OCI-LY3 (cell line): ENCODE data around the gene ADIRF.

Experiments
- EZH2phosphoT487 ChIP-seq: fragments of 200-600 bp; shearing (Covaris generic); IDR thresholded peaks from 2 replicates; pipeline ENCODE4 v1.6.1; 2018; ENCODE audit warnings: antibody characterized with exemption, mixed run types, low read depth
- TF ChIP-seq, protein P1 (sequence below): fragments of 200-600, 300-600 bp; sonication (generic); IDR thresholded peaks from 2 replicates; pipeline ENCODE4 v1.5.1; 2014; ENCODE audit warnings: antibody characterized with exemption, low read length, low read depth

DNA sequence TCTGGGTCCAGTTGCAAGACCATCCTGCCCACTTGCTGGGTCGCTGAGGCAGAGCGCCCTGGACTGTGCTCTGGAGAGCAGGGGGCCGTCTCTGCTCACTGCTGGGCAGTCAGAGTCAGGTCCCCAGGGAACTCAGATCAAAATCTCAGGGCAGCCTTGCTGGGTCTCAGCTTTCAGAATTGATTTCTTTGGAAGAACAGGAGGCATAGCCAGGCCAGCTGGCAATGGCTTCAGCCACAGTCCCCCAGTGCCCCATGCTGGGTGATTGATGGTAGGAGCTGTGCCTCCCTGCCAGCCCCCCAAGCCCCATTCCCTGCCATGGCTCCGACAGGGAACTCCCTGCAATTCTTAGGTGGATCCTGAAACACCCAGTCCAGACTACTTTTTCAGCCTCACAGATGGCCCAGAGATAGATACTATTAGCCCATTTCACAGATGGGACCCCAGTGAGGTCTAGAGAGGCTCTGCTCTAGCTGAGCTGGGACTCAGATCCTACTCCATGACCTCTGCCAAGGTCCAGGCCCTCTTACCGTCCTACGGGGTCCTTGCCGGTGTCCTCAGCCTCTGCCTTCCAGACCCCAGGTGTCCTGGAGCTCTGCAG lies 11.3 kb upstream of the ADIRF start:
- TF ChIP-seq, protein P1, sequence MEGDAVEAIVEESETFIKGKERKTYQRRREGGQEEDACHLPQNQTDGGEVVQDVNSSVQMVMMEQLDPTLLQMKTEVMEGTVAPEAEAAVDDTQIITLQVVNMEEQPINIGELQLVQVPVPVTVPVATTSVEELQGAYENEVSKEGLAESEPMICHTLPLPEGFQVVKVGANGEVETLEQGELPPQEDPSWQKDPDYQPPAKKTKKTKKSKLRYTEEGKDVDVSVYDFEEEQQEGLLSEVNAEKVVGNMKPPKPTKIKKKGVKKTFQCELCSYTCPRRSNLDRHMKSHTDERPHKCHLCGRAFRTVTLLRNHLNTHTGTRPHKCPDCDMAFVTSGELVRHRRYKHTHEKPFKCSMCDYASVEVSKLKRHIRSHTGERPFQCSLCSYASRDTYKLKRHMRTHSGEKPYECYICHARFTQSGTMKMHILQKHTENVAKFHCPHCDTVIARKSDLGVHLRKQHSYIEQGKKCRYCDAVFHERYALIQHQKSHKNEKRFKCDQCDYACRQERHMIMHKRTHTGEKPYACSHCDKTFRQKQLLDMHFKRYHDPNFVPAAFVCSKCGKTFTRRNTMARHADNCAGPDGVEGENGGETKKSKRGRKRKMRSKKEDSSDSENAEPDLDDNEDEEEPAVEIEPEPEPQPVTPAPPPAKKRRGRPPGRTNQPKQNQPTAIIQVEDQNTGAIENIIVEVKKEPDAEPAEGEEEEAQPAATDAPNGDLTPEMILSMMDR: no peak
- no peak for TF ChIP-seq EZH2phosphoT487
